Fibroblast of skin of back (primary cell): ENCODE measurements around the gene NADSYN1.

Source experiments
- DNase-seq: peaks from one replicate; pipeline ENCODE4 v3.0.0-alpha.2; 2013

NADSYN1 gene

DNA sequence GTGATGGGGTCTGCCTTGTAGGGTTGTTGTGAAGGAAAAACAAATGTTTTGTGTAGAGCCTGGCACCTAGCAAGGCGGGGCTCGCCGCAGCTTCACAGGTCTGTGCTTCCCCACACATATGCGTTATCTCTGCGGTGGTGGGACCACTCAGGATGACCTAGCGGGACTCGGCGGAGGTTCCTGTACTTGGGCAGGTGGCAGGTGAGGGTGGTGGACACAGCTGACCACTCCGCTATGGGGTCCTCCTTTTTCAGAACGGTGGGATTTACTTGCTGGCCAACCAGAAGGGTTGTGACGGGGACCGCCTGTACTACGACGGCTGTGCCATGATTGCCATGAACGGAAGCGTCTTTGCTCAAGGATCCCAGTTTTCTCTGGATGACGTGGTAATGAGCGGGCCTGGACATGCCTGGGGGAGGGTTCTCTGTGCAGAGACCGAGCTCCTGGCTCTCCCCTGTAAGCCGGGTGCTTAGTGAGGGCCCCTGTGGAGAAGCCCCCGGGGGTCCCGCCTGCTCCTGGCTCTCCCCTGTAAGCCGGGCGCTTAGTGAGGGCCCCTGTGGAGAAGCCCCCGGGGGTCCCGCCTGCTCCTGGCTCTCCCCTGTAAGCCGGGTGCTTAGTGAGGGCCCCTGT lies 21.3 kb downstream of the NADSYN1 start:
- DNase-seq, result no peak

DNA sequence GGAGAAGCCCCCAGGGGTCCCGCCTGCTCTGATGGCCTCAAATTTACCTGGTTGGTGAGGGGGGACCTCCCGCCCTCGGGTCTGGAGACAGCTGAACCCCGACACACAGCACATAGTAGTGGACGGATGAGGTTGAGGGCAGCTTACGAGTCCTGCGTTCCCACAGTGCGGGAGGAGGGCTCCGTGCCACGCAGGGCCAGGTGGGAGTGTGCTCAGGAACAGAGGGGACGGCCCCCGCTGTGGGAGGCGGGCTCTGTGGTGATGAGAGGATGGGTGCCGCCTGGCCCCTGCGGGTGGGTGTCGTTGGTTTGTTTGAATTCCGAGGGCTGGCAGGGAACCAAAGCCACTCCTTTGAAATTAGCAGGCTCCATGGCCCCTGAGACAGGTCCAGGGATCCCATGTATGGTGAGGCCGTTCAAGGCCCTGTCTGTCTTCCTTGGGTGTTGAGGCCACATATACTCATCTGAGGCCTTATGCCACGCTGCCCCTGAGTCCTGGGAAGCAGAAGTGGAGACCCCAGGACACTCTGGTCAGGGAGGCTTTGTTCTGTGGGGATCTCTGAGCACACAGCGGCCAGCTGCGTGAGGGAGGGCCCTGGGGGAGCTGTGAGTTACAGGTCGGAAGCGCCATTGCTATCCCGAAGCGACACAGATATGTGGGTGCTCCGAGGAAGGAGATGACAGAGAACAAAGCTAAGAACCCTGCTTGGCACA lies 21.9 kb downstream of the NADSYN1 start:
- DNase-seq, result no peak

GRCh38 chr11:71476031-71476430 lies 23.0 kb downstream of the NADSYN1 start:
- no peak for DNase-seq

DNA sequence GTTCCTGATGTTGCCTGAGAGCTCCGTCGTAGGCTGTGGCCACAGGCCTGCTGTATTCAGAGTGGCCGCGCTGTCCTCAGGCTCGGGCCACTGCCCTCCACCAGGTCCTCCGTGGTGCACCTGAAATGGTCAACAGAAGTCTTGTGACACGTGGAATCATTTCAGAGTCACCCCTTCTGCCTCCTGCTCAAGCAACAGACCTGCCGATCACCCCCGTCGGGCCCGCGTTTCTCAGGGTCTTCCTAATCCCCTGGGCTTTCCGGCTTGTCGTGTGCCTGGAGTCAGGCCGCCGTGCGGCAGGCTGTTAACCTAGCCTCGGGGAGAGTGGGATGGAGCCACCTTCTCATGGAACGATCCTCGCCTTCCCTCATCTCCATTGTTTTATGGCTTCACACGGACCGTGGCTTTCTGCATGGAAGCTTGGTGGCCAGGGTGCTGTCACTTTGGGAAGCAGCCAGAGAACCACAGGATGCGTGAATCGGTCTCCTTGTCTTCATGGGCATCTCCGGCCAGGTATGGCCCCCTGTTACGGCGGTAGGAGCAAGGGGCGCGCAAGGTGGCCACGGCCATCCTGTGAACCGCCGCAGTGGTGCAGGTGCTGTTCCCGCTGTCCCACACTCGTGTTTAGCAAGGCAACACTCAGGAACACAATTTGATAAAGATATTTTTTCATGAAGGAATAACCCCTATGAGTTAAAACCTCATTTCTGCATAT lies 24.1 kb downstream of the NADSYN1 start:
- DNase-seq, result no peak

DNA sequence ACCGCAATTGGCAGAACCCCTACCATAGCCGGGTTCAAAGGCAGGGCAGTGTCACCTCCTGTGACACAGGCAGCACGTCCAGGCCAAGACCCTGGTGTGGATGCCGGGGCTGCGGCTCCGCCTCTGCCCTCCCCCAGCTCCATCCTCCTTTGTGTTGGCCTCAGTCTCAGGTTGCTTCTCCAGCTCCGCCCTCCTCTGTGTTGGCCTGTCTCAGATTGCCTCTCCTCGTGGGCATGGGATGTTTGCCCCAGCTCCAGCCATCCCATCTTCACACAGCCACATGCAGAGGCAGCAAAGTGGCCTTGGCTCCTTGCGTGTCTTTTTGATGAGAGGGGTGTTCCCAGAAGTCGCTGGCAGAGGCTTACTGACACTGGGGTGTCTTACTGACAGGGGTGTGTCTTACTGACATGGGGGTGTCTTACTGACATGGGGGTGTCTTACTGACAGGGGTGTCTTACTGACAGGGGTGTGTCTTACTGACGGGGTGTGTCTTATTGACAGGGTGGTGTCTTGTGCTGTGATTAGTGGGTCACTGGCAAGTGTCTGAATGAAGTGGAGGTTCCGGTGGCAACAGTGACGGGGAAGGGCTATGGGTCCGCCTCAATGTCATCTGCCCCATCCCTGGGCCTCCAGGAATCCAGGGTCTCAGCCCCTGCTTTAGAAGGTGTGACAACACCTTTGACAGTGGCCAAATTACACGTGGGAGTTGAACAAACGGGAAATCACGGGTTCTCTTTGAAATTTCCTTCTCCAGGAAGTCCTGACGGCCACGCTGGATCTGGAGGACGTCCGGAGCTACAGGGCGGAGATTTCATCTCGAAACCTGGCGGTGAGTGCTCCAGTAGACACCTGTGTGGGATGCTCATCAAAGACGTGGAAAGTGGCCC lies 24.9 kb downstream of the NADSYN1 start:
- DNase-seq, result no peak

DNA sequence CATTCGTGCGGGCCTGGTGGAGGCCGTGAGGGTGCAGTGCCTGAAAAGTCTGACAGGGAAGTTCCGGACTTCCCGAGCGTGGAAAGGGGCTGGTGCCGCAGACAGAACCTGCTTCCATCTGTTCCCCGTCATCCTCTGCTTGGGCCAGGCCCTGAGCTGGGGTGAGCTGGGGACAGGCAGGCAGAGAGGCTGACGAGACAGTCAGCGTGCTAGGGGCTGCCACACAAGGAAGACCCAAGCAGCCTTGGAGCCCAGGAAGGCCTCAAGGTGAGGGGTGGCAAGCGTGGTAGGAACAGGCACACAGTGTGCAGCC lies 25.5 kb downstream of the NADSYN1 start:
- DNase-seq, result no peak

DNA sequence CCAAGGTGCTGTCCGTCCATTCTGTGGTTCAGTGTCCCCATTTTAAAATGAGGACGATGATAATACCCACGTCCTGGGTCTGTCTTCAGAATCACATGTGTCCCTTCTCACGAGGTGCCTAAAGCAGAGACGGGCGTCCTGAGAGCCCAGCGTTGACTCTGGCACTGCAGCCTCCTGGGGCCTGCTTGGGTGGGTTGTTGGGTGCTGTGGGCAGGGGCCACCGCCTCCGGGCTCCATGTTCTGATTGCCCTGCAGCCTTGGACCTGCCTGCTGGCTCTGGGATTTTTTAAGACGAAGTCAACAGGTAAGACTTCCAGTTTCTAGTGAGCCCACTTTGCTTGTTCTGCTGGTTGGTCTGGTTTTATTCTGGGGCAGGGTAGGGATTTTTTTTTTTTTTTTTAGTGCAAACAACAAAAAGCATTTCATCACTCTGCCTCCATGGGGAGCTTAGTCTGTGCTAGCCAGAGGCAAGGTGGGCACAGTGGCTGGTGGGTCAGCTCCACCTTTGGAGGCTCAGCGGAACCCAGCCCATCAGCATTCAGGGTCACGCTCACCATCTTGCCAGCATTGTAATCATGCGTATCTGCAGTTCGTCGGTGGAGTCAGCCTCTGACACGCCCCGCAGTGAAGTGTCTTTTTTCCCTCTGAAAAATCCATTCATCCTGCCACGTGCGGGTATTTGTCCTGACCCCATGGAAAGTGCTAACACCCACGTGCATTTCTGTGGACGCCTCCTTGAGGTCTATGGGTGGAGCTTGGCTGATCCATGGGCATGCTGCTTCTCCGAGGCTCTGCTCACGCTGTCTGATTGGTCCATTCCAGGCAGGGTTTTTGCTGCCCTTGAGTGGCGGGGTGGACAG lies 28.3 kb downstream of the NADSYN1 start:
- no peak for DNase-seq

DNA sequence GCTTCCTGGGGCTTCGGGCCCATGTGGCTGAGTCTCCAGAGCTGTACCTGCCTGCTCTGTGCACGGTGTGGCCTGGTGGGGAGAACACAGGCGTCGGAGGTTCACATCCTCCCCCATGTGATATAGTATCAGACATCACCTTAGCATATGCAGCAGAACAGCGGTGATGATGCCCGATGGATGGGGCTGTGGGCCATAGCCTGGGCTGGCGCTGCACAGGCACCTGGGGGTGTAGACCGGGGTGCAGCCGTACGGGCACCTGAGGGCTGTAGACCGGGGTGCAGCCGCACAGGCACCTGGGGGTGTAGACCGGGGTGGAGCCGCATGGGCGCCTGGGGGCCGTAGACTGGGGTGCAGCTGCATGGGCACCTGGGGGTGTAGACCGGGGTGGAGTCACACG lies 29.2 kb downstream of the NADSYN1 start:
- DNase-seq, result no peak

DNA sequence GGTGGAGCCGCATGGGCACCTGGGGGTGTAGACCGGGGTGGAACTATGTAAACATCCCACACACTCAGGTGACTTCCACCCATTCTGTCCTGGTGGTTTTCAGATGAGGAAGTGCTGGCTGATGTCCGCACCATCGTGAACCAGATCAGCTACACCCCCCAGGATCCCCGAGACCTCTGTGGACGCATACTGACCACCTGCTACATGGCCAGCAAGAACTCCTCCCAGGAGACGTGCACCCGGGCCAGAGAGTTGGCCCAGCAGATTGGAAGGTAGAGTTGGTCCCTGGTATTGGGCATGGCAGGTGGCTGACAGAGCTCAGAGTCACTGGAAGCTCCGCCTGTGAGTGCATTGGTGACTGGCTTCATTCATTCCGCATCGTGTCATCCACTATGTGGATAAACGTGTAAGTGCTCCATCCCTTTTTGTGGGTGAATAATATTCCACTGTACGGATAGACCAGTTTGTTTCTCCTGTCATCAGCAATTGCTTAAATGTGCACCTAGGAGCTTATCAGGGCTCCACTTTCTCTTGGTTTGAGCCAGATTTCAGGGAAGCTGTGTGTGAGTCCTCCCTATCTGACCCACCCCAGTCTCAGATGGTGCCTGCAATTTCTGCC lies 29.9 kb downstream of the NADSYN1 start:
- no peak for DNase-seq

GRCh38 chr11:71483692-71484091 lies 30.7 kb downstream of the NADSYN1 start:
- DNase-seq, result no peak

DNA sequence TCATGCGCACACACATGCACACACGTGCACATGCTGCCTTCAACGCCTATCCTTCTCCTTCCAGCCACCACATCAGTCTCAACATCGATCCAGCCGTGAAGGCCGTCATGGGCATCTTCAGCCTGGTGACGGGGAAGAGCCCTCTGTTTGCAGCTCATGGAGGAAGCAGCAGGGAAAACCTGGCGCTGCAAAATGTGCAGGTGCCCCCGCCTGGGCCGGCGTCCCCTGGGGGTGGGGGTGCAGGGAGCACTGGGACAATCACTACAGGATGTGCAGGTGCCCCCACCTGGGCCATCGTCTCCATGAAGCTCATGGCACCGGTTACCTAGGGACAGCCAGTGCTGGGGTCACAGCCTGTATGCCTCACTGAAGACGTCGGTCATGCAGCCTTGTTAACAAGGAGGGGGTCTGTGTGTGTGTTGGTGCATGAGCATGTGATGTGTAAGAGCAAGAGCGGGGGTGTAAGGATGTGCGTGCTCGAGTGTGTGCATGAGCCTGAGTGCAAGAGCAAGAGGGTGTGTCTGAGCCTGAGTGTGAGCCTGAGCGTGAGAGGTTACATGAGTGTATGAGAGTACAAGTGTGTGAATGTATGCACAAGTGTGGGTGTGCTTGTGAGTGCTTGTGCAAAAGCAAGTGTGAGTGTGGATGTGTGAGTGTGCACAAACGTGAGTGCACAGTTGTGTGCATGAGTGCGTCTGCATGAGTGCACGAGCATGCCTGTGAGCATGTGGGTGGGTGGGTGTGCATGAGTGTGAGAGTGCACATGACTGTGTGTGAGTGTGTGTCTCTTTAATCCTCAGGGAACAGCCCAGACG lies 31.5 kb downstream of the NADSYN1 start:
- DNase-seq, result no peak

- DNase-seq, result no peak
These were observed 32.0 kb downstream of the NADSYN1 start for GRCh38 chr11:71485063-71485399.

DNA sequence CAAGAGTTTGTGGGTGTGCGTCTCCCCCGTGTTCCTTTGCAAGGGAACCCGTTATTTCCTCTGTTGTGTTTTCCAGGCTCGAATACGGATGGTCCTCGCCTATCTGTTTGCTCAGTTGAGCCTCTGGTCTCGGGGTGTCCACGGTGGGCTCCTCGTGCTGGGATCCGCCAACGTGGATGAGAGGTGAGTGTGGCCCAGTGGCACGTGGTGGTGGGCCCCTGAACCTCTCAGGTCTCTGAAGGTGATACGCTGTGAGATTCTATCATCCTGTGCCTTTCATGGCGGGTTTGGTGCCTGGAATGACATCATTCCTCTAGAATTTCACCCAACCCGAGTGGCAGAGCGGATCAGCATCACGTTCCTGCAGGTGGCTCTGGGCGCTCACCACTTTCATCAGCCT lies 32.5 kb downstream of the NADSYN1 start:
- no peak for DNase-seq

GRCh38 chr11:71486320-71486719 lies 33.3 kb downstream of the NADSYN1 start:
- DNase-seq, result no peak

DNA sequence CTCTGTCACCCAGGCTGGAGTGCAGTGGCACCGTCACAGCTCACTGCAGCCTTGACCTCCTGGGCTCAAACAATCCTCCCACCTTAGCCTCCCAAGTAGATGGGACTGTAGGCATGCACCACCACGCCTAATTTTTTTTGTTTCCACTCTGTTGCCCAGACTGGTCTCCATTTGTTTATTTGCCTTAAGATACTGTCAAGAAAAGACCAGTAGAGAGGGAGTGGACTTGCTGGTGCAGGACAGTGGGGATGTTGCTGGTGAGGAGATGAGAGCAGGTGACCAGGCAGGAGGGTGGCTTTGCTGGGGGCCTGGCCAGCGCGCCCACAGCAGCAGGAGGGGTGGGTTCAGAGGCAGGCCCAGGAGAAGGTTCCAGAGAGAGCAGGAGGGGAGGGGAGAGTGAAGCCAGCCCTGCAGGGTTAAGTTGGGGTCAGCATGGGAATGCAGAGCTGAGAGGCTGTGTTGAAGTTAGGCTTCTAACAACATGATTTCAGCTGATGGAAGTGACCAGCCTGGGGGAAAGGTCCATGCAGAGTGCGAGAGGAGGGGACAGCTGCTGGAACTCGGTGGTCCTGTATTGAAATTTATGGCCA lies 35.8 kb downstream of the NADSYN1 start:
- no peak for DNase-seq

- no peak for DNase-seq
These were observed 36.5 kb downstream of the NADSYN1 start for GRCh38 chr11:71489311-71490043.

DNA sequence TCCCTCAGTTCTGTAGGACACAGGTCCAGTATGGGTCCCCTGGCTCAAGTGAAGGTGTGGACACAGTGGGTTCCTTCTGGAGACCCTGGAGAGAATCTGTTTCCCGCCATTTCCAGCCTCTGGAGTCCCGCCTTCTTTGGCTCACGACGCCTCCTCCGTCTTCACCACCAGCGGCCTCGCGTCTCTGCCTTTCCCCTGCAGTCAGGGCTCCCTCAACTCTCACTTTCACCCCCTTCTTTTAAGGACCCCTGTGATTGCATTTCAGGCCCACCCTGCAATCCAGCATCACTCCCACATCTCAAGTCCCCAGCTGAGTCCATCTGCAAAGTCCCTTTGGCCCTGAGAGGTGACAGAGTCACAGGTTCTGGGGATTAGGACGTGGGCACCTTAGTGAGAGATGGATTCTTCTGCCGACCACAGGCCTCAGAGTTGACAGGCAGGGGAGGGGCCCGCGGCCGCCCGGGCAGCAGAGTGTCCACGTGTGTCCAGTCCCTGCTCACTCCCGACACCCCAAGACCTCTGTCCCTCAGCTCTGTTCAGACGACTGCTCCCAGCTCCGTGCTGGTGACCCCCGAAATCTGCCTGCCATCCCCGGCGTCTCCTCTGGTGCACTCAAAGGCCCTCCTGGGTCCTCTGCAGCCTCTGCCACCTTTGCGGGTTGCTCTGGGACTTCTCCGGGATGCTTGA lies 37.2 kb downstream of the NADSYN1 start:
- no peak for DNase-seq

- no peak for DNase-seq
These were observed 37.9 kb downstream of the NADSYN1 start for GRCh38 chr11:71490731-71491390.

GRCh38 chr11:71491531-71491930 lies 38.5 kb downstream of the NADSYN1 start:
- no peak for DNase-seq
